SK-N-SH (cell line): Measurements from ENCODE around the gene NEK2. TPM values are rescaled to one million over a fixed set of nuclear protein-coding genes. Genes with fewer than 3 reads are reported as not detected.

Experiments
- CTCF ChIA-PET: fragments of 300-600, 350-600 bp; formaldehyde crosslinking; extraction: SDS; loops from one replicate; lab custom pipeline; 2021; lab: Yijun Ruan, JAX
- POLR2A ChIA-PET: fragments of 350-600 bp; sonication (Branson Sonifier 250); formaldehyde crosslinking; extraction: SDS; loops from one replicate; lab custom pipeline; 2020; ENCODE audit warnings: antibody characterized with exemption, inconsistent platforms; lab: Yijun Ruan, JAX
- DNase-seq: peaks from one replicate; pipeline ENCODE4 v3.0.0; 2012
- H2AFZ ChIP-seq: fragments of 200-600 bp; sonication (generic); 2 replicates; pipeline ENCODE4 v1.8.1; 2016; ENCODE audit warnings: antibody characterized with exemption, mild to moderate bottlenecking, low read depth
- H3F3A ChIP-seq: fragments of 200-600 bp; sonication (generic); replicated peaks from 2 replicates; pipeline ENCODE3; 2016; ENCODE audit warnings: antibody characterized with exemption, mild to moderate bottlenecking; ENCODE audit not compliant: insufficient read depth
- H3K27ac ChIP-seq, 2 experiments: fragments of 200-500 bp in 1 of 2; fragments of 200-600 bp in 1 of 2; sonication (Bioruptor generic) in 1 of 2; sonication (generic), shearing (Covaris generic) in 1 of 2; 2 replicates each; pipeline versions ENCODE4 v1.5.1 to v1.6.1; 2014 to 2016; ENCODE audit warnings: low read depth in 2 of 2, inconsistent platforms in 1 of 2, low read length in 1 of 2, mild to moderate bottlenecking in 1 of 2, mixed read lengths in 1 of 2
- H3K27me3 ChIP-seq: fragments of 200-600 bp; sonication (generic), shearing (Covaris generic); 2 replicates; pipeline ENCODE4 v1.6.1; 2016; ENCODE audit warnings: mixed run types; ENCODE audit not compliant: insufficient read depth
- H3K36me3 ChIP-seq, 2 experiments: fragments of 200-500 bp in 1 of 2; fragments of 200-600 bp in 1 of 2; sonication (Bioruptor generic) in 1 of 2; sonication (generic) in 1 of 2; replicated peaks in 1 of 2; 2 replicates each; pipeline versions ENCODE3 to v1.5.1; 2014 to 2016; ENCODE audit warnings: low read length in 1 of 2, mild to moderate bottlenecking in 1 of 2; ENCODE audit not compliant: insufficient read depth in 2 of 2, control insufficient read depth in 1 of 2
- H3K4me1 ChIP-seq, 2 experiments: fragments of 200-500 bp in 1 of 2; fragments of 200-600 bp in 1 of 2; sonication (Bioruptor generic) in 1 of 2; sonication (generic), shearing (Covaris generic) in 1 of 2; 2 replicates each; pipeline versions ENCODE4 v1.5.1 to v1.6.1; 2014 to 2016; ENCODE audit warnings: low read depth in 1 of 2, low read length in 1 of 2, mixed run types in 1 of 2; ENCODE audit not compliant: insufficient read depth in 2 of 2, control insufficient read depth in 1 of 2
- H3K4me2 ChIP-seq: fragments of 200-600 bp; sonication (generic), shearing (Covaris generic); 2 replicates; pipeline ENCODE4 v1.6.1; 2017; ENCODE audit warnings: mixed run types
- H3K4me3 ChIP-seq, 2 experiments: fragments of 200-500 bp in 1 of 2; fragments of 200-600 bp in 1 of 2; sonication (Bioruptor generic) in 1 of 2; sonication (generic), shearing (Covaris generic) in 1 of 2; 2 replicates each; pipeline versions ENCODE4 v1.5.1 to v1.8.1; 2014 to 2016; ENCODE audit warnings: low read depth in 2 of 2, inconsistent platforms in 1 of 2, low read length in 1 of 2, mild to moderate bottlenecking in 1 of 2, mixed read lengths in 1 of 2, moderate library complexity in 1 of 2
- H3K79me2 ChIP-seq: fragments of 200-600 bp; sonication (generic); 2 replicates; pipeline ENCODE4 v1.8.1; 2017; ENCODE audit warnings: mild to moderate bottlenecking; ENCODE audit not compliant: insufficient read depth
- H3K9ac ChIP-seq: fragments of 200-600 bp; sonication (generic); 2 replicates; pipeline ENCODE4 v1.6.1; 2017; ENCODE audit warnings: mixed run types
- H3K9me2 ChIP-seq: fragments of 200-600 bp; sonication (generic); 2 replicates; pipeline ENCODE4 v1.6.1; 2017; ENCODE audit warnings: mixed run types
- H3K9me3 ChIP-seq: fragments of 200-600 bp; sonication (generic); 2 replicates; pipeline ENCODE4 v1.6.1; 2017; ENCODE audit warnings: mixed run types, mild to moderate bottlenecking, moderate library complexity
- H4K20me1 ChIP-seq: fragments of 200-600 bp; sonication (generic); 2 replicates; pipeline ENCODE4 v1.6.1; 2017; ENCODE audit warnings: mild to moderate bottlenecking, mixed run types; ENCODE audit not compliant: insufficient read depth
- CHD2 ChIP-seq: fragments of 150-350 bp; IDR thresholded peaks from 2 replicates; pipeline ENCODE4 v1.6.1; 2018; ENCODE audit warnings: low read length; ENCODE audit not compliant: partially characterized antibody
- ELF1 ChIP-seq: IDR thresholded peaks from 2 replicates; pipeline ENCODE4 v1.4.0; 2012
- EP300 ChIP-seq, 2 experiments: IDR thresholded peaks; 2 replicates each; pipeline versions ENCODE4 v1.4.0 to v1.6.1; 2012; ENCODE audit warnings: borderline replicate concordance in 1 of 2, low read depth in 1 of 2, low read length in 1 of 2
- FOSL2 ChIP-seq: IDR thresholded peaks from 2 replicates; pipeline ENCODE4 v1.4.0; 2012; ENCODE audit warnings: low read depth, mild to moderate bottlenecking, moderate library complexity, borderline replicate concordance
- GABPA ChIP-seq: IDR thresholded peaks from 2 replicates; pipeline ENCODE4 v1.4.0; 2012; ENCODE audit warnings: low read depth, mild to moderate bottlenecking
- JUND ChIP-seq: IDR thresholded peaks from 2 replicates; pipeline ENCODE4 v1.4.0; 2012
- MAX ChIP-seq: IDR thresholded peaks from 2 replicates; pipeline ENCODE4 v1.4.0; 2012; ENCODE audit warnings: low read depth
- MXI1 ChIP-seq: IDR thresholded peaks from 2 replicates; pipeline ENCODE4 v1.6.1; 2012; ENCODE audit warnings: mild to moderate bottlenecking, low read depth, low read length, improper control_type of control experiment
- POLR2AphosphoS5 ChIP-seq: IDR thresholded peaks from 2 replicates; pipeline ENCODE4 v1.6.1; 2012; ENCODE audit warnings: low read depth, low read length
- RFX5 ChIP-seq: IDR thresholded peaks from 2 replicates; pipeline ENCODE4 v1.6.1; 2012; ENCODE audit warnings: mild to moderate bottlenecking, improper control_type of control experiment, low read length
- SIN3A ChIP-seq: IDR thresholded peaks from 2 replicates; pipeline ENCODE4 v1.6.1; 2012; ENCODE audit warnings: low read depth, mild to moderate bottlenecking, low read length, moderate library complexity, borderline replicate concordance
- SMC3 ChIP-seq: IDR thresholded peaks from 2 replicates; pipeline ENCODE4 v1.6.1; 2012; ENCODE audit warnings: low read depth, low read length, improper control_type of control experiment
- TAF1 ChIP-seq: IDR thresholded peaks from 2 replicates; pipeline ENCODE4 v1.6.1; 2012; ENCODE audit warnings: low read depth, mild to moderate bottlenecking, low read length, moderate library complexity, borderline replicate concordance
- TEAD4 ChIP-seq: IDR thresholded peaks from 2 replicates; pipeline ENCODE4 v1.4.0; 2012; ENCODE audit warnings: mild to moderate bottlenecking, borderline replicate concordance; ENCODE audit not compliant: insufficient read depth
- WGBS: methylation state at CpG from one replicate; pipeline ENCODE4 v1.1.6; 2017; ENCODE audit warnings: low lambda C conversion rate; 5-methylcytosine and 5-hydroxymethylcytosine counted together
- polyA plus RNA-seq, 3 experiments: library from polyadenylated mRNA; depleted of rRNA; stranded (reverse); fragments of >200 nt; gene quantifications; 2 replicates each; pipeline ENCODE4 v1.2.3, GENCODE V29; 2012
- TF ChIP-seq, protein P1 (sequence below): fragments of 200-600 bp; sonication (generic); IDR thresholded peaks from 2 replicates; pipeline ENCODE4 v1.6.1; 2017; ENCODE audit warnings: antibody characterized with exemption, mild to moderate bottlenecking, moderate library complexity
- TF ChIP-seq, protein P2 (sequence below): IDR thresholded peaks from 2 replicates; pipeline ENCODE4 v1.4.0; 2012; ENCODE audit warnings: low read depth, borderline replicate concordance
- TF ChIP-seq, protein P3 (sequence below): fragments of 150-350 bp; IDR thresholded peaks from 2 replicates; pipeline ENCODE4 v1.6.1; 2017; ENCODE audit warnings: antibody characterized with exemption, low read length, low read depth, borderline replicate concordance
- TF ChIP-seq, protein P4 (sequence below): IDR thresholded peaks from 2 replicates; pipeline ENCODE4 v1.6.1; 2012; ENCODE audit warnings: mild to moderate bottlenecking, low read depth, low read length, moderate library complexity

NEK2 gene
- polyA plus RNA-seq, 1 of the 3 experiments (the other 2 are of a cell fraction): 9.4 TPM

GRCh38 chr1:211708006-211708405, 32.6 kb upstream of the NEK2 start:
- Histone ChIP-seq H3K9me2 (no peaks in the 10 kb centered on the region), H3K4me1 (peaks cover 0 to 12% of the 10 kb centered on the region in 2 experiments; a peak in 1 of 4 replicates), H3F3A (no peaks in the 10 kb centered on the region), H3K27me3 (no peaks in the 10 kb centered on the region), H3K79me2 (no peaks in the 10 kb centered on the region), H3K9me3 (no peaks in the 10 kb centered on the region), H3K36me3 (no peaks in the 10 kb centered on the region), H3K27ac (no peak overlapping the region), H3K4me3 (no peak overlapping the region), H3K4me2 (no peak overlapping the region), H2AFZ (no peak overlapping the region), H4K20me1 (no peaks in the 10 kb centered on the region), H3K9ac (no peak overlapping the region)
- TF ChIP-seq EP300 (IDR thresholded peaks at IDR 0.05; ENCODE audit: borderline replicate concordance in 1 of 2, low read depth in 1 of 2, low read length in 1 of 2): no peak
- TF ChIP-seq TAF1: no peak
- TF ChIP-seq ELF1: no peak
- TF ChIP-seq CHD2: no peak
- TF ChIP-seq GABPA: no peak
- TF ChIP-seq, protein P1, sequence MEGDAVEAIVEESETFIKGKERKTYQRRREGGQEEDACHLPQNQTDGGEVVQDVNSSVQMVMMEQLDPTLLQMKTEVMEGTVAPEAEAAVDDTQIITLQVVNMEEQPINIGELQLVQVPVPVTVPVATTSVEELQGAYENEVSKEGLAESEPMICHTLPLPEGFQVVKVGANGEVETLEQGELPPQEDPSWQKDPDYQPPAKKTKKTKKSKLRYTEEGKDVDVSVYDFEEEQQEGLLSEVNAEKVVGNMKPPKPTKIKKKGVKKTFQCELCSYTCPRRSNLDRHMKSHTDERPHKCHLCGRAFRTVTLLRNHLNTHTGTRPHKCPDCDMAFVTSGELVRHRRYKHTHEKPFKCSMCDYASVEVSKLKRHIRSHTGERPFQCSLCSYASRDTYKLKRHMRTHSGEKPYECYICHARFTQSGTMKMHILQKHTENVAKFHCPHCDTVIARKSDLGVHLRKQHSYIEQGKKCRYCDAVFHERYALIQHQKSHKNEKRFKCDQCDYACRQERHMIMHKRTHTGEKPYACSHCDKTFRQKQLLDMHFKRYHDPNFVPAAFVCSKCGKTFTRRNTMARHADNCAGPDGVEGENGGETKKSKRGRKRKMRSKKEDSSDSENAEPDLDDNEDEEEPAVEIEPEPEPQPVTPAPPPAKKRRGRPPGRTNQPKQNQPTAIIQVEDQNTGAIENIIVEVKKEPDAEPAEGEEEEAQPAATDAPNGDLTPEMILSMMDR: no peak
- no peak for TF ChIP-seq MXI1
- no peak for TF ChIP-seq TEAD4
- no peak for TF ChIP-seq FOSL2
- TF ChIP-seq MAX: no peak
- TF ChIP-seq, protein P2, sequence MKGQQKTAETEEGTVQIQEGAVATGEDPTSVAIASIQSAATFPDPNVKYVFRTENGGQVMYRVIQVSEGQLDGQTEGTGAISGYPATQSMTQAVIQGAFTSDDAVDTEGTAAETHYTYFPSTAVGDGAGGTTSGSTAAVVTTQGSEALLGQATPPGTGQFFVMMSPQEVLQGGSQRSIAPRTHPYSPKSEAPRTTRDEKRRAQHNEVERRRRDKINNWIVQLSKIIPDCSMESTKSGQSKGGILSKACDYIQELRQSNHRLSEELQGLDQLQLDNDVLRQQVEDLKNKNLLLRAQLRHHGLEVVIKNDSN: no peak
- TF ChIP-seq, protein P3, sequence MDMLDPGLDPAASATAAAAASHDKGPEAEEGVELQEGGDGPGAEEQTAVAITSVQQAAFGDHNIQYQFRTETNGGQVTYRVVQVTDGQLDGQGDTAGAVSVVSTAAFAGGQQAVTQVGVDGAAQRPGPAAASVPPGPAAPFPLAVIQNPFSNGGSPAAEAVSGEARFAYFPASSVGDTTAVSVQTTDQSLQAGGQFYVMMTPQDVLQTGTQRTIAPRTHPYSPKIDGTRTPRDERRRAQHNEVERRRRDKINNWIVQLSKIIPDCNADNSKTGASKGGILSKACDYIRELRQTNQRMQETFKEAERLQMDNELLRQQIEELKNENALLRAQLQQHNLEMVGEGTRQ: no peak
- TF ChIP-seq RFX5: no peak
- TF ChIP-seq, protein P4, sequence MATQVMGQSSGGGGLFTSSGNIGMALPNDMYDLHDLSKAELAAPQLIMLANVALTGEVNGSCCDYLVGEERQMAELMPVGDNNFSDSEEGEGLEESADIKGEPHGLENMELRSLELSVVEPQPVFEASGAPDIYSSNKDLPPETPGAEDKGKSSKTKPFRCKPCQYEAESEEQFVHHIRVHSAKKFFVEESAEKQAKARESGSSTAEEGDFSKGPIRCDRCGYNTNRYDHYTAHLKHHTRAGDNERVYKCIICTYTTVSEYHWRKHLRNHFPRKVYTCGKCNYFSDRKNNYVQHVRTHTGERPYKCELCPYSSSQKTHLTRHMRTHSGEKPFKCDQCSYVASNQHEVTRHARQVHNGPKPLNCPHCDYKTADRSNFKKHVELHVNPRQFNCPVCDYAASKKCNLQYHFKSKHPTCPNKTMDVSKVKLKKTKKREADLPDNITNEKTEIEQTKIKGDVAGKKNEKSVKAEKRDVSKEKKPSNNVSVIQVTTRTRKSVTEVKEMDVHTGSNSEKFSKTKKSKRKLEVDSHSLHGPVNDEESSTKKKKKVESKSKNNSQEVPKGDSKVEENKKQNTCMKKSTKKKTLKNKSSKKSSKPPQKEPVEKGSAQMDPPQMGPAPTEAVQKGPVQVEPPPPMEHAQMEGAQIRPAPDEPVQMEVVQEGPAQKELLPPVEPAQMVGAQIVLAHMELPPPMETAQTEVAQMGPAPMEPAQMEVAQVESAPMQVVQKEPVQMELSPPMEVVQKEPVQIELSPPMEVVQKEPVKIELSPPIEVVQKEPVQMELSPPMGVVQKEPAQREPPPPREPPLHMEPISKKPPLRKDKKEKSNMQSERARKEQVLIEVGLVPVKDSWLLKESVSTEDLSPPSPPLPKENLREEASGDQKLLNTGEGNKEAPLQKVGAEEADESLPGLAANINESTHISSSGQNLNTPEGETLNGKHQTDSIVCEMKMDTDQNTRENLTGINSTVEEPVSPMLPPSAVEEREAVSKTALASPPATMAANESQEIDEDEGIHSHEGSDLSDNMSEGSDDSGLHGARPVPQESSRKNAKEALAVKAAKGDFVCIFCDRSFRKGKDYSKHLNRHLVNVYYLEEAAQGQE: no peak
- TF ChIP-seq JUND: no peak
- no peak for TF ChIP-seq POLR2AphosphoS5
- TF ChIP-seq SIN3A: no peak
- TF ChIP-seq SMC3: no peak
- DNase-seq: no peak
- CTCF ChIA-PET: interaction anchor here (1.6 to 3.1 kb wide), 2 partner anchors 9 to 327 kb away, joined by 6 to 21 read pairs; partner anchors contain the start of genes DTL and INTS7
- 90% methylated on average over 6 of the region's 6 CpGs for WGBS
- POLR2A ChIA-PET: no interaction called here
